Calu3 (cell line): ENCODE results near the gene RNF8. TPM values are rescaled to one million over a fixed set of nuclear protein-coding genes. Genes with fewer than 3 reads are reported as not detected.

ENCODE experiments used
- BruUV-seq: library from RNA; stranded (reverse); fragments of 400-500 nt; replicated peaks from 2 replicates; lab custom pipeline; 2021; lab: Mats Ljungman, UMichigan
- CTCF ChIA-PET: fragments of 300-600 bp; sonication (Branson Sonifier 250); formaldehyde crosslinking; loops from one replicate; lab custom pipeline; 2022; ENCODE audit warnings: antibody characterized with exemption; lab: Charles Lee
- DNase-seq: peaks from one replicate; pipeline ENCODE4 v3.0.0; 2022
- H3K27ac Mint-ChIP-seq: one replicate; pipeline ENCODE4 v1.8.0; 2022; ENCODE audit warnings: mixed read lengths; ENCODE audit not compliant: unreplicated experiment
- H3K27me3 Mint-ChIP-seq: one replicate; pipeline ENCODE4 v1.8.0; 2022; ENCODE audit warnings: mixed read lengths; ENCODE audit not compliant: unreplicated experiment
- H3K36me3 Mint-ChIP-seq: one replicate; pipeline ENCODE4 v1.8.0; 2022; ENCODE audit warnings: mild to moderate bottlenecking, moderate library complexity, mixed read lengths; ENCODE audit not compliant: insufficient read depth, unreplicated experiment
- H3K4me1 Mint-ChIP-seq: one replicate; pipeline ENCODE4 v1.8.0; 2022; ENCODE audit warnings: mild to moderate bottlenecking, low read depth, mixed read lengths; ENCODE audit not compliant: unreplicated experiment
- H3K4me3 Mint-ChIP-seq: one replicate; pipeline ENCODE4 v1.8.0; 2022; ENCODE audit warnings: mild to moderate bottlenecking, low read depth, moderate library complexity, mixed read lengths; ENCODE audit not compliant: unreplicated experiment
- H3K9me3 Mint-ChIP-seq: one replicate; pipeline ENCODE4 v1.8.0; 2022; ENCODE audit warnings: low read depth, mixed read lengths; ENCODE audit not compliant: unreplicated experiment
- CTCF ChIP-seq: fragments of 200-600 bp; IDR thresholded peaks from one replicate; pipeline ENCODE4 v1.8.0; 2022; ENCODE audit warnings: antibody characterized with exemption; ENCODE audit not compliant: unreplicated experiment
- intact Hi-C: fragments of 100-400 bp; cut with micrococcal nuclease; formaldehyde crosslinking; loops from one replicate; pipeline ENCODE4 v1.10.0; 2022; ENCODE audit not compliant: unreplicated experiment
- total RNA-seq: library from RNA; stranded (reverse); gene quantifications from 2 replicates; pipeline ENCODE4 v1.2.3, GENCODE V29; 2022

Gene RNF8
- total RNA-seq, 1 experiment from 2014 or later: 17.1 TPM

- Mint-ChIP-seq H3K9me3 (no peaks in the 10 kb centered on the region), H3K4me3 (no peak overlapping the region), H3K27ac (no peak overlapping the region), H3K36me3 (no peaks in the 10 kb centered on the region), H3K4me1 (no peaks in the 10 kb centered on the region), H3K27me3 (no peaks in the 10 kb centered on the region)
- BruUV-seq: no TSS peak
- intact Hi-C loops: no loop called here
- no peak for DNase-seq
- TF ChIP-seq CTCF: no peak
- CTCF ChIA-PET: no interaction called here
Observed at GRCh38 chr6:37417393-37417792, 63.6 kb downstream of the RNF8 start.

DNA sequence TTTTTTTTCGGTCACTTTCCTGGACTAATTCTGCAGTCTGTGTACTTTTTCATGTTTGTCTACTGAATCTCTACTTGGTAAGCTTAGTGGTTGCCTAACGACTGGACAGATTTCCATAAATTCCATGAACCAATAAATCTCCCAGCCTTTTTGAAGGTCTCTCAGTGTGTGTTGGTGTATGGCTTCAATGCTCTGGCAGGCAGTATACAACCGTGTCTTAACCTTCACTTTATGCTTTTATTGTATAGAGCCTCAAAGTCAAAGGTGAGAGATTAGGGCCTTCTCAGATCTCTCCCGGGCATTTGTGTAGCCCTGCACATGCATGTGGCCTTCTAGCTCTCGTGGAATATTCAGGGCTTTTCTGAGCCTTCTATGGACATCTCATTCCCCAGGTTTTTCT, 64.9 kb downstream of the RNF8 start:
- intact Hi-C loops: no loop called here
- no TSS peak for BruUV-seq
- Mint-ChIP-seq H3K27ac (no peak overlapping the region), H3K4me1 (no peaks in the 10 kb centered on the region), H3K27me3 (no peaks in the 10 kb centered on the region), H3K9me3 (no peaks in the 10 kb centered on the region), H3K36me3 (no peaks in the 10 kb centered on the region), H3K4me3 (no peak overlapping the region)
- no peak for TF ChIP-seq CTCF
- DNase-seq: no peak
- CTCF ChIA-PET: interaction anchor here (0.7 kb wide), 1 partner anchor 397 kb away, joined by 5 read pairs; no protein-coding TSS in a partner anchor

GRCh38 chr6:37426058-37426944, 72.5 kb downstream of the RNF8 start:
- no peaks in the 10 kb centered on the region for H3K36me3 Mint-ChIP-seq

DNA sequence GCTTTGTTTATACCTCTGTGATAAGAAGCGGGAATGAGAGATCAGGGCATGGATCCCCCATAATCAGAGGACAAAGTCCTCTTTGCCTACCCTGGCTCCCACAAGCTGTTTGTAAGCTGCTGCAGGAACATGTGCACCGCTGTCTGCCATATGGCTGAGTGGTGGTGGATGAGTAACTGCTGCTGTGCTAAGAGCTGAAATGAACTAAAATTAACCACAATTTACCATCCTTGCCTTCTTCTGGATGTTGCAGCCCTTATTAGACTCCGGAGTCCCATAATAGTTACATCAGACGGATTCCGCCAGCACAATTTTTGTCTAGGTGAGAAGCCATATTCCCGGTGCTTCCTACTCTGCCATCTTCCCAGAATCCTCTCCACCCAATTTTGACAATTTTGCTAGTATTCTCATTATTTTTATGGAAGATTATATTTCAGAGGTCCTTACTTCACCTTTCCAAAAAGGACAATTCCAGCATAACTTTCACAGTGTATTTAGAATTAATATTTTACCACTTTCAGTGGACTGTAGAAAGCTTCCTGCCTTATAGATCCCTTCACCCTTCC, 73.2 kb downstream of the RNF8 start:
- peaks cover 1% of the 10 kb centered on the region for H3K36me3 Mint-ChIP-seq
- H3K4me1 Mint-ChIP-seq: peaks cover 2% of the 10 kb centered on the region
- no TSS peak for BruUV-seq
- CTCF ChIA-PET: no interaction called here
- H3K4me3 Mint-ChIP-seq: no peak overlapping the region
- peaks cover 24% of the 10 kb centered on the region for H3K27me3 Mint-ChIP-seq
- H3K9me3 Mint-ChIP-seq: no peaks in the 10 kb centered on the region
- intact Hi-C loops: no loop called here
- DNase-seq: no peak
- no peak for TF ChIP-seq CTCF
- no peak overlapping the region for H3K27ac Mint-ChIP-seq

More at GRCh38 chr6:37426058-37426944, 72.5 kb downstream of the RNF8 start:
- Mint-ChIP-seq H3K27me3 (peaks cover 24% of the 10 kb centered on the region), H3K4me3 (no peak overlapping the region), H3K27ac (no peak overlapping the region), H3K9me3 (no peaks in the 10 kb centered on the region), H3K4me1 (no peaks in the 10 kb centered on the region)
- no peak for DNase-seq
- no TSS peak for BruUV-seq
- intact Hi-C loops: no loop called here
- TF ChIP-seq CTCF: no peak
- CTCF ChIA-PET: no interaction called here
